Endodermal cell (in vitro differentiated cells): ENCODE data around the gene EEF1G. TPM values are rescaled to one million over a fixed set of nuclear protein-coding genes. Genes with fewer than 3 reads are reported as not detected.
"Not testable (repeated sequence)": the region's sequence is repeated elsewhere in the genome, so short reads cannot be mapped to it uniquely, and the experiment has no call there.

Experiments used
- DNase-seq: peaks from one replicate; pipeline ENCODE4 v3.0.0-alpha.2; 2017
- H3K27ac ChIP-seq: 2 replicates; pipeline ENCODE4 v1.5.1; 2013; ENCODE audit warnings: mild to moderate bottlenecking, low read depth, low read length, moderate library complexity
- H3K27me3 ChIP-seq: 2 replicates; pipeline ENCODE4 v1.6.1; 2013; ENCODE audit warnings: mild to moderate bottlenecking, low read length, moderate library complexity; ENCODE audit not compliant: insufficient read depth, control insufficient read depth, poor library complexity, severe bottlenecking
- H3K36me3 ChIP-seq: 2 replicates; pipeline ENCODE4 v1.7.0; 2013; ENCODE audit warnings: mild to moderate bottlenecking, low read length, moderate library complexity; ENCODE audit not compliant: control insufficient read depth, insufficient read depth
- H3K4me1 ChIP-seq: one replicate; pipeline ENCODE4 v1.7.0; 2013; ENCODE audit warnings: low read length; ENCODE audit not compliant: control insufficient read depth, insufficient read depth
- H3K4me3 ChIP-seq: 2 replicates; pipeline ENCODE4 v1.5.1; 2013; ENCODE audit warnings: mild to moderate bottlenecking, low read length, moderate library complexity
- H3K9ac ChIP-seq: 2 replicates; pipeline ENCODE4 v1.6.1; 2013; ENCODE audit warnings: mild to moderate bottlenecking, low read length, moderate library complexity; ENCODE audit not compliant: poor library complexity, severe bottlenecking; ENCODE audit errors: extremely low read depth
- H3K9me3 ChIP-seq: 2 replicates; pipeline ENCODE4 v1.6.1; 2013; ENCODE audit warnings: mild to moderate bottlenecking, low read length, moderate library complexity; ENCODE audit not compliant: control insufficient read depth
- H3K27ac Mint-ChIP-seq: 2 replicates; pipeline ENCODE4 v1.8.0; 2020; ENCODE audit warnings: mixed read lengths
- H3K27me3 Mint-ChIP-seq: 2 replicates; pipeline ENCODE4 v1.8.0; 2021; ENCODE audit warnings: mild to moderate bottlenecking, mixed read lengths; ENCODE audit not compliant: insufficient read depth
- H3K36me3 Mint-ChIP-seq: 2 replicates; pipeline ENCODE4 v1.8.0; 2020; ENCODE audit warnings: low read depth, mixed read lengths
- H3K4me1 Mint-ChIP-seq: 2 replicates; pipeline ENCODE4 v1.8.0; 2020; ENCODE audit warnings: mixed read lengths
- H3K4me3 Mint-ChIP-seq: 2 replicates; pipeline ENCODE4 v1.8.0; 2020; ENCODE audit warnings: mild to moderate bottlenecking, moderate library complexity, mixed read lengths
- H3K9me3 Mint-ChIP-seq: 2 replicates; pipeline ENCODE4 v1.8.0; 2020; ENCODE audit warnings: mild to moderate bottlenecking, mixed read lengths
- CTCF ChIP-seq: fragments of 200-600 bp; sonication (generic); conservative IDR thresholded peaks from 2 replicates; pipeline ENCODE4 v1.5.0; 2021; ENCODE audit warnings: antibody characterized with exemption, mild to moderate bottlenecking
- WGBS, 2 experiments: methylation state at CpG; one replicate each; pipeline versions ENCODE4 v1.1.5 to v1.1.7; 2013; ENCODE audit warnings: missing lambda C conversion rate in 2 of 2, mixed read lengths in 1 of 2; ENCODE audit not compliant: insufficient coverage in 1 of 2, insufficient read length in 1 of 2; 5-methylcytosine and 5-hydroxymethylcytosine counted together
- total RNA-seq, 2 donors: library from RNA; stranded (reverse); fragmentation: NEBNext Ultra II Directional in 1 of 2; extraction: Animal tissue kit (Norgen Biotek cat#: 25700) in 1 of 2; gene quantifications; 2 replicates in 1 of 2; 3 replicates in 1 of 2; pipeline ENCODE4 v1.2.1, GENCODE V29; 2021

Gene EEF1G
- total RNA-seq, 2 donors from 2014 or later: 1,705 to 1,818 TPM

DNA sequence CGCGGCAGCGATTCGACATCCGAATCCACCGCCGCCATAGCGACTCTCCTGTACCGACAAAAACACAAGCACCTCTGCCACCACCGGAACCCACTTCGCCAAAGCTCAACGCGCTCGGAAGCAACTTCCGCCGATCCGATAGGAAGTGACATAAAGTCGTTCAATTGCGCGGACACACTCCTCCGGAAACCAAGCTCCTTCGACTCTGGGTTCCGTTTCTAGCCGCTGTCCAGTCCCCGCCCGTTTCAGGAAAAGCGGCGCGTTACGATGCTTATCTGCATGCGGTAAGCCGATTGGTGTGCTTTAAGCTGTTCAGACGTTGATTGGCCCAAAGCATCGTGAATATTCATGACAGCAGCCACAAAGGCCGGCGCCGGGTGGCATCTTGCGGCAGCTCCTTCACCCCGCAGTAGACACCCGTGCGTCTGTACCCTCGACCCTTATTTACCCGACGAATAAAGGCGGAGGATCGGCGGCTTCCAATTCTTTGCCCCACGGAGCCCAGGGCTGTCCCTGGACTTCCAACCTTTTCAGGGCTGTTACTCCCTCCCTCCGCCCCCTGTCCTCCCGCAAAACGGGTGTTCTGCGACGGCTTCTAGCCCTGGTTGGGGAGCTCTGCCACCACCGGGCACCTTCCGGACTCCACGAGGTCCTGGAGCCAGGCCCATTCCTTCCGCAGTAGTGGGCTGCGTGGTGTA is 17.9 kb upstream of the EEF1G start, which contains the start of gene TUT1:
TSS of gene TUT1 (minus strand) at position 76 of the 698 bp plus-strand sequence. CDS start at position 38, 38 bp downstream.
- Histone ChIP-seq H3K27ac (peak within 1 kb of the TSS; percentile 96), H3K27me3 (no peaks in the 10 kb centered on the region), H3K9me3 (no peaks in the 10 kb centered on the region), H3K4me1 (no peaks in the 10 kb centered on the region), H3K36me3 (peaks cover 57% of the 10 kb centered on the region), H3K4me3 (peak within 1 kb of the TSS; percentile 99), H3K9ac (peak within 1 kb of the TSS; percentile 79)
- Mint-ChIP-seq H3K27ac (peak within 1 kb of the TSS; percentile 97), H3K9me3 (no peaks in the 10 kb centered on the region), H3K27me3 (no peaks in the 10 kb centered on the region), H3K36me3 (peaks cover 50% of the 10 kb centered on the region), H3K4me1 (peaks cover 15% of the 10 kb centered on the region), H3K4me3 (peak within 1 kb of the TSS; percentile 87)
- no peak for TF ChIP-seq CTCF
- 0 to 1% methylated on average over 37 to 58 of the region's 58 CpGs for WGBS, 2 experiments
- peak; percentile 99 for DNase-seq

DNA sequence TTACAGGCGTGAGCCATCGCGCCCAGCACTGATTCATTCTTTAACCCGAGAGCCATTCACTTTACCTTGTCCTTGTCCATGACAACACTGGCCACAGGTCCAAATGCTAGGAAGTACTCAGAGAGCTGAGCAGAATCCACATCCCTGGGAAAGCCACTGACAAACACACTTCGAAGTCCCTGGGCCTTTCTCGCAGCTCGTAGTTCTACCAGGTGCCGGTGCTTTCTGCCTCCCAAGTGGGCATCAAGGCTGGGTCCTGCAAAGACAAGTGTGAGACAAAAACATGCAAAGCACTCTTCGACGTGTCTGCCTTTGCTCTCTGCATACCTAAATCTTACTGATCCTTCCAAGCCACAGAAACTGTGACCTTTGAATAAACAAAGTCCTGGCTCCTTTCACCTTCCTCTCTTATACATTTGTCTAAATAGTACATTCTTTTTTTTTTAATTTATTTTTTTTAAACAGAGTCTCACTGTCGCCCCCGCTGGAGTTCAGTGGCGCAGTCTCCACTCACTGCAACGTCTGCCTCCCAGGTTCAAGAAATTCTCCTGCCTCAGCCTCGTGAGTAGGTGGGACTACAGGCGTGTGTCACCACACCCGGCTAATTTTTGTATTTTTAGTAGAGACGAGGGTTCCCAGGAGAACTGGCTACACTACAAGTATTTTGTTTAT is 15.4 kb upstream of the EEF1G start:
- H3K36me3 Mint-ChIP-seq: peaks cover 38% of the 10 kb centered on the region
- H3K27ac Mint-ChIP-seq: no peak overlapping the region
- peaks cover 44% of the 10 kb centered on the region for H3K36me3 ChIP-seq
- peaks cover 15% of the 10 kb centered on the region for H3K4me1 Mint-ChIP-seq
- H3K4me3 ChIP-seq: no peak overlapping the region
- WGBS, 2 experiments: 73 to 79% methylated on average over 16 to 18 of the region's 18 CpGs
- H3K4me3 Mint-ChIP-seq: peak overlapping the region; percentile 87
- no peaks in the 10 kb centered on the region for H3K4me1 ChIP-seq
- no peak overlapping the region for H3K9ac ChIP-seq
- no peaks in the 10 kb centered on the region for H3K27me3 Mint-ChIP-seq
- H3K27ac ChIP-seq: no peak overlapping the region
- DNase-seq: no peak
- no peaks in the 10 kb centered on the region for H3K9me3 ChIP-seq
- H3K9me3 Mint-ChIP-seq: no peaks in the 10 kb centered on the region
- H3K27me3 ChIP-seq: no peaks in the 10 kb centered on the region
- TF ChIP-seq CTCF: peak; percentile 69

DNA sequence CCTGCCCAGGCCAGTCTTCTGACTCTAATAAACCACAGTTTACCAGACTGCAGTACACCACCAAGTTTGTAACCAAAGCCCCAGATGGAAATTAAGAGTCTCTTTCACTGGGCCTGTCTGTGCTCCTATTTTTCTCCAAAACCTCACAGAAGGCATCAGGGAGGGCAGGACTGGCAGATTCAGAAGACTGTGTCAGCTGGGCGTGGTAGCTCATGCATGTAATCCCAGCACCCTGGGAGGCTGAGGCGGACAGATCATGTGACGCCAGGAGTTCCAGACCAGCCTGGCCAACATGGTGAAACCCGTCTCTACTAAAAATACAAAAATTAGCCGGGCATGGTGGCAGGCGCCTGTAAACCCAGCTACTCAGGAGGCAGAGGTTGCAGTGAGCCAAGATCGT is 11.7 kb upstream of the EEF1G start:
- 95 to 96% methylated on average over 6 to 7 of the region's 7 CpGs for WGBS, 2 experiments
- H3K9ac ChIP-seq, H3K27me3 Mint-ChIP-seq, DNase-seq, H3K27me3 ChIP-seq, H3K27ac Mint-ChIP-seq, H3K9me3 Mint-ChIP-seq, H3K4me3 Mint-ChIP-seq, H3K9me3 ChIP-seq, H3K4me3 ChIP-seq, H3K27ac ChIP-seq, H3K4me1 ChIP-seq, H3K4me1 Mint-ChIP-seq: not testable (repeated sequence)
- peaks cover 54% of the 10 kb centered on the region for H3K36me3 ChIP-seq
- H3K36me3 Mint-ChIP-seq: peaks cover 47% of the 10 kb centered on the region

DNA sequence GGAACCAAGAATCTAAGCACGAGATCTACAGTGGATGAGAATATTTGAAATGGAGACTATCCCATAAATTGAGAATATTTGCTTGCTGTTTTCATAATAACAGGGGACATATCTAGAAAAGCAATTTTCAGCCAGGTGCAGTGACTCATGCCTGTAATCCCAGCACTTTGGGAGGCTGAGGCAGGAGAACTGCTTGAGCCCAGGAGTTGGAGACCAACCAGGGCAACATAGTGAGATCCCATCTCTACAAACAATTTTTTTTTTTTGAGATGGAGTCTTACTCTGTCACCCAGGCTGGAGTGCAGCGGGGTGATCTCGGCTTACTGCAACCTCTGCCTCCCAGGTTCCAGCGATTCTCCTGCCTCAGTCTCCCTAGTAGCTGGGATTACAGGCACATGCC is 8.0 kb upstream of the EEF1G start:
- peaks cover 52% of the 10 kb centered on the region for H3K36me3 Mint-ChIP-seq
- not testable (repeated sequence) for H3K4me3 ChIP-seq, H3K9me3 ChIP-seq, H3K27me3 ChIP-seq, H3K27ac ChIP-seq, H3K9ac ChIP-seq, H3K27ac Mint-ChIP-seq, H3K4me1 ChIP-seq, H3K4me1 Mint-ChIP-seq, H3K4me3 Mint-ChIP-seq, H3K27me3 Mint-ChIP-seq, DNase-seq, H3K9me3 Mint-ChIP-seq
- WGBS, 2 experiments: 97% methylated on average over 4 of the region's 4 CpGs
- H3K36me3 ChIP-seq: peaks cover 49% of the 10 kb centered on the region
